GM19023 (cell line): Measurements from ENCODE around the gene DCTN1.

Experiments used
- ATAC-seq: cut with Tn5 transposase; IDR thresholded peaks from one replicate; pipeline ENCODE4 v1.9.1; 2021; ENCODE audit warnings: mild to moderate bottlenecking, moderate library complexity; ENCODE audit not compliant: unreplicated experiment

The DCTN1 gene

GRCh38 chr2:74414441-74414840 lies 34.3 kb upstream of the DCTN1 start:
- no peak for ATAC-seq

- no peak for ATAC-seq
Observed at GRCh38 chr2:74413001-74413698, 33.0 kb upstream of the DCTN1 start.

GRCh38 chr2:74407682-74408081 lies 27.6 kb upstream of the DCTN1 start:
- ATAC-seq: no peak

GRCh38 chr2:74406035-74406434 lies 25.9 kb upstream of the DCTN1 start:
- ATAC-seq: no peak

GRCh38 chr2:74401891-74402290 lies 21.8 kb upstream of the DCTN1 start:
- no peak for ATAC-seq

- ATAC-seq: no peak
Observed at GRCh38 chr2:74399785-74400184, 19.7 kb upstream of the DCTN1 start.

- no peak for ATAC-seq
Observed at GRCh38 chr2:74396149-74396548, 16.0 kb upstream of the DCTN1 start.

GRCh38 chr2:74393525-74393924 lies 13.4 kb upstream of the DCTN1 start:
- ATAC-seq: no peak

GRCh38 chr2:74392449-74392743 lies 12.3 kb upstream of the DCTN1 start:
- ATAC-seq: no peak

- peak; percentile 72 for ATAC-seq
Observed at GRCh38 chr2:74391580-74392448, 11.7 kb upstream of the DCTN1 start.

- ATAC-seq: peak; percentile 9
Observed at GRCh38 chr2:74391209-74391579, 11.1 kb upstream of the DCTN1 start.

- no peak for ATAC-seq
Observed at GRCh38 chr2:74390606-74391005, 10.5 kb upstream of the DCTN1 start.

- no peak for ATAC-seq
Observed at GRCh38 chr2:74387346-74387745, 7.2 kb upstream of the DCTN1 start.

GRCh38 chr2:74385396-74385795 lies 5.3 kb upstream of the DCTN1 start:
- no peak for ATAC-seq

- no peak for ATAC-seq
Observed at GRCh38 chr2:74384051-74384450, 3.9 kb upstream of the DCTN1 start.

- ATAC-seq: no peak
Observed at GRCh38 chr2:74383254-74383653, 3.1 kb upstream of the DCTN1 start.

- ATAC-seq: no peak
Observed at GRCh38 chr2:74381751-74382150, 1.6 kb upstream of the DCTN1 start.

GRCh38 chr2:74378007-74378406 lies 2.1 kb downstream of the DCTN1 start:
- ATAC-seq: no peak

GRCh38 chr2:74375838-74376237 lies 4.3 kb downstream of the DCTN1 start:
- ATAC-seq: no peak

GRCh38 chr2:74374509-74375205 lies 5.5 kb downstream of the DCTN1 start:
- ATAC-seq: no peak

GRCh38 chr2:74373985-74374384 lies 6.1 kb downstream of the DCTN1 start:
- no peak for ATAC-seq

- ATAC-seq: no peak
Observed at GRCh38 chr2:74373221-74373676, 6.9 kb downstream of the DCTN1 start.
